Esophagus squamous epithelium (tissue), 4 donors: ENCODE data around the gene PRLH.

Source experiments
- CTCF ChIP-seq, 6 experiments: fragments of 450-650 bp in 4 of 6; fragments of 200-600 bp in 2 of 6; sonication (generic) in 2 of 6; IDR thresholded peaks; one replicate each; pipeline ENCODE4 v1.5.1; 2016 to 2019; ENCODE audit warnings: antibody characterized with exemption in 6 of 6, mild to moderate bottlenecking in 4 of 6, moderate library complexity in 4 of 6
- POLR2A ChIP-seq, 4 donors: fragments of 450-650 bp; IDR thresholded peaks; one replicate each; pipeline ENCODE4 v1.6.1; 2017; ENCODE audit warnings: antibody characterized with exemption in 4 of 4, mild to moderate bottlenecking in 4 of 4, moderate library complexity in 3 of 4

- TF ChIP-seq CTCF (IDR thresholded peaks at IDR 0.05) (no peak), POLR2A (IDR thresholded peaks at IDR 0.05) (no peak)
These were observed 15.0 kb downstream of the PRLH start for GRCh38 chr2:237581326-237581725.
